ENCODE measurements around the gene PIGU.

PIGU gene

DNA sequence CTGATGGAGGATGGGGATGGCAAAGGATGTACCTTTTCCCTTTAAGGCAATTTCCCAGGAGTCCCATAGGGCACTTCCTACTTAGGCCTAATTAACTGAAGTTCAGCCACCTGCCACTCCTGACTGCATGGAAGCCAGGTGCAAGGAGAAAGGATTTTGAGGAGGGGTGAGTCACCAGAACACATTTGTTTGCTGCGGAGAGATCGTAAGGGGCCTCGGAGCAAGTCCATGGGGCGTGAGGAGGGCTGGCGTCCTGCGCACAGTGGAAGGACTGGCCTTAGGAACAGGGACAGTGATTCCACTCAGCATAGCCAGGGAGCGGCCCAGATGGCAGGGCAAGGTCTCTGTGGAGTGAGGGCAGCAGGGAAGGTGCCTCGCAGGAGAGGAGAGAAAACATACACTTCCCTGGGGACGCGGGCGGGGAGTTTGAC lies 130.1 kb downstream of the PIGU start:
- Mint-ChIP-seq H3K9me3 (no peaks in the 10 kb centered on the region), H3K4me3 (no peak overlapping the region), H3K27me3 (peaks cover 7% of the 10 kb centered on the region), H3K36me3 (ENCODE audit: low read depth) (peaks cover 11% of the 10 kb centered on the region), H3K27ac (no peak overlapping the region), H3K4me1 (ENCODE audit: low read depth) (peaks cover 13% of the 10 kb centered on the region)
- intact Hi-C loops (cut with micrococcal nuclease): no loop called here

DNA sequence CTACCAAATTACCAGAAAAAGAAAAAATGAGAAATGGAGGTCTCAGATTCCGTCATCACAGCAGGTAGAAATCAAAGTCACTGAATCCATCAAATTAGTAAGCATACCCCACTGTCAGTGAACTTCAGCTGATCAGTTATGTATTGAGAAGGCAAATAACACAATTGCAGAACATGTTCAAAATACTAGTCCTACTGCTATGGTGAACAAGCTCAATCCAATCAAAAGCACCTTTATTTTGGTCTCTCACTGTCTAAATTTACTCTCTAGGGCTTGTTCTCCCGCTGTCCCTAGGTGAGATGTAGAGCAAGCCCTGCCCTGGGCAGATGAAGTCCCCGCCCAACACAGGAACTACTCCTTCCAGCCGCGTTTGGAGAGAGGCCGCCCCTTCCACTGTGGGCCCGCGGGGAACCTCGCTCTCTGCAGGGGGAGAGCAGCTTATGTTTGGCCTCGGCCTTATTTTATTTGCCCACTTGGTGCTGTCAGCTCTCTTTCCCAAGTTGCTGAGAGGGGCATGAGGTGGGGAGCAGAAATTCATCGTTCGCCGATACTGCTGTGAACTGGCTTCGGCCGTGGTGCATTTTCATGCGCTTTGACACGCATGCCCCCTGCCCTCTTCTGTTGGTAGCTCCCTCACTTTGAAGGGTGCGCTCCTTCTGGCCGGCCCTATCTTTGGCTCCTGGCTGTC lies 132.6 kb downstream of the PIGU start:
- peaks cover 35% of the 10 kb centered on the region for H3K36me3 Mint-ChIP-seq (ENCODE audit: low read depth)
- H3K4me1 Mint-ChIP-seq (ENCODE audit: low read depth): peaks cover 8% of the 10 kb centered on the region
- peak overlapping the region; percentile 17 for H3K4me3 Mint-ChIP-seq
- no peak overlapping the region for H3K27ac Mint-ChIP-seq
- intact Hi-C loops (cut with micrococcal nuclease): no loop called here
- no peaks in the 10 kb centered on the region for H3K9me3 Mint-ChIP-seq
- H3K27me3 Mint-ChIP-seq: peaks cover 7% of the 10 kb centered on the region

DNA sequence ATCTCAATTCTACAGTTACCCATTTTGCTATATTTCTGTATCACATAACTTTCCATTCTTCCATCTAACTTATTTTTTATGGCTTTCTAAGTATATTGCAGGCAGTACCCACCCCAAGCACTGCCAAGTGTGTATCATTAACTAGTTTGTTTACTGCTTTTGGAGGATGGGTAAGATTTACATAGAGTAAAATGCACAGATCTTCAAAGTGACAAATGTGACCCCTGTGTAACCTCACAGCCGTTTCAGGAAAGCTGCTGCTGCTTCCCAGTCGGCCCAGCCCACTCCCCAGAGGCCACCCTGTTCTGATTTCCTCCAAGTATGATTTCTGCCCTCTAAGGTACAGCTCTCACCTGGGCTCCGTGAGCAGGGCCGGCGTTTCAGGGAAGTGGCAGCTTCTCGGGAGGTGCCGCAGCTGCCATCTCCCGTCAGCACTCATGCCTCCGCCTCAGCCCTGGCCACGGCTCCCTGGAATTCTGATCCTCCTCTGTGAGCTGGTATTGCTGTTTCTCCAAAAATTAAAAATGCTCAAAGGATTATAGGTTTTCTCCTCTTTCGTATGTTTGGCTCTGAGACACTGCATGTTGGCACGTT lies 133.3 kb downstream of the PIGU start:
- H3K4me3 Mint-ChIP-seq: no peak overlapping the region
- H3K9me3 Mint-ChIP-seq: no peaks in the 10 kb centered on the region
- H3K4me1 Mint-ChIP-seq (ENCODE audit: low read depth): peaks cover 7% of the 10 kb centered on the region
- H3K27me3 Mint-ChIP-seq: peaks cover 7% of the 10 kb centered on the region
- intact Hi-C loops (cut with micrococcal nuclease): no loop called here
- H3K27ac Mint-ChIP-seq: no peak overlapping the region
- H3K36me3 Mint-ChIP-seq (ENCODE audit: low read depth): peaks cover 42% of the 10 kb centered on the region

DNA sequence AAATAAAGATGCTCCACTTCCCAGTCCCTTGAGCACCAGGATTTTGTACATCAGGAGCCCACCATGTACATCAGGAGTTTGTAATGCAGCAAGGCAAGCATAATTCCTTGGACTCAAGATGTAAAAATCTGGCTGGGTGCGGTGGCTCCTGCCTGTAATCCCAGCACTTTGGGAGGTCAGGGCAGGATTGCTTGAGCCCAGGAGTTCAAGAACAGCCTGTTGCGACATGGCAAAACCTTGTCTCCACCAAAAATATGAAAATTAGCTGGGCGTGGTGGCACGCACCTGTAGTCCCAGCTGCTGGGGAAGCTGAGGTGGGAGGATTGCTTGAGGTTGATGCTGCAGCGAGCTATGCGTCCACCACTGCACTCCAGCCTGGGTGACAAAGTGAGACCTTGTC lies 134.5 kb downstream of the PIGU start:
- Mint-ChIP-seq H3K9me3 (no peaks in the 10 kb centered on the region), H3K27ac (no peak overlapping the region), H3K27me3 (peaks cover 7% of the 10 kb centered on the region), H3K4me1 (ENCODE audit: low read depth) (peaks cover 7% of the 10 kb centered on the region), H3K4me3 (no peak overlapping the region), H3K36me3 (ENCODE audit: low read depth) (peaks cover 49% of the 10 kb centered on the region)
- intact Hi-C loops (cut with micrococcal nuclease): no loop called here

DNA sequence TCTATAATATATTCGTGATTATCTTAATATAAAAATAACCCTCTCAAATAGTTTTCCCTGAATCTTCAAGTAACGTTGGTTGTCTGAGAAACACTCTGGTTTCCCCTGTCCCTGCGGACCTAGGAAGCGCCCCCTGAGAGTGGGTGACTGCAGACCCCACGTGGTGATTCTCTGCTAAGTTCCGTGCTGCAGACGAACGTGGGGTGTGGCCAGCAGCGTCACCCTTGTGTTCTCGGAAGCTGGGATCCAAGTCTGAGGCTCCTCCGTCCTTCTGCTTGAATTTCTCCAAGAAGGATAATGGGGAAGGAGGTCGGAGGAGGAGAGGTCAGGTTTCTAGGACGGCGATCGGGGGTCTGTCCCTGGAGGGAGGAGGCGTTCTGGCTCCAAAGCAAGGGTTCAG lies 135.0 kb downstream of the PIGU start:
- H3K27me3 Mint-ChIP-seq: peaks cover 7% of the 10 kb centered on the region
- H3K27ac Mint-ChIP-seq: no peak overlapping the region
- H3K36me3 Mint-ChIP-seq (ENCODE audit: low read depth): peaks cover 55% of the 10 kb centered on the region
- no peak overlapping the region for H3K4me3 Mint-ChIP-seq
- peaks cover 7% of the 10 kb centered on the region for H3K4me1 Mint-ChIP-seq (ENCODE audit: low read depth)
- intact Hi-C loops (cut with micrococcal nuclease): no loop called here
- H3K9me3 Mint-ChIP-seq: no peaks in the 10 kb centered on the region

DNA sequence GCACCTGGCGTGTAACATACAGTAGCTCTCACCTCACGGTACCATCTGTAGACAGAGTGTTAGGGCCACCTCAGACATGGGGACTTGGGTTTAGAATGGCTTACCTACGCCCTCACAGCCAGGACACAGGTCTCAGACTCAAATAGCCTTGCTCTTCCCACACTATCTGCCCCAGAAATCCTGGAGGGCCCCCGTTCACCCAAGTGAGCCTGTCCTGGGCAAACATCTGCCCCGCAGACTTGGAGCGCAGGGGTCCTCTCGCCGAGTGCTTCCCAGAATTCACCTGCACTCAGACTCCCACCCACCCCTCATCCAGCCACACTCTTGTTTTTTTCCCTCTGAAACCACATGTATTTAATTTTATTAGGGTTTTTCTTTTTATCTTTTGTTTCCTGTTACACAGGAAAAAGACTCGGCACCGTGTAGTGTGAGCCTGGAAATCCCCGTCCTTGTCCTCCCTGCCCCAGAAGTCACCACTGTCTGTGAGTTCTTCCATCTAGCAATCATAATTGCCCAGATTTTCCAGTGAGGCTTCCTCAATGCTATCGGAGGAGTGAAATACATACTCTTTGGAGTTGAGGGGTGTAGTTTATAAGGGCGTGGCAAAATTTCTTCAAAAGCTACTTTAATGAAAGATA lies 135.5 kb downstream of the PIGU start:
- H3K27ac Mint-ChIP-seq: no peak overlapping the region
- peaks cover 7% of the 10 kb centered on the region for H3K4me1 Mint-ChIP-seq (ENCODE audit: low read depth)
- intact Hi-C loops (cut with micrococcal nuclease): no loop called here
- peaks cover 7% of the 10 kb centered on the region for H3K27me3 Mint-ChIP-seq
- H3K4me3 Mint-ChIP-seq: no peak overlapping the region
- peaks cover 60% of the 10 kb centered on the region for H3K36me3 Mint-ChIP-seq (ENCODE audit: low read depth)
- H3K9me3 Mint-ChIP-seq: no peaks in the 10 kb centered on the region

DNA sequence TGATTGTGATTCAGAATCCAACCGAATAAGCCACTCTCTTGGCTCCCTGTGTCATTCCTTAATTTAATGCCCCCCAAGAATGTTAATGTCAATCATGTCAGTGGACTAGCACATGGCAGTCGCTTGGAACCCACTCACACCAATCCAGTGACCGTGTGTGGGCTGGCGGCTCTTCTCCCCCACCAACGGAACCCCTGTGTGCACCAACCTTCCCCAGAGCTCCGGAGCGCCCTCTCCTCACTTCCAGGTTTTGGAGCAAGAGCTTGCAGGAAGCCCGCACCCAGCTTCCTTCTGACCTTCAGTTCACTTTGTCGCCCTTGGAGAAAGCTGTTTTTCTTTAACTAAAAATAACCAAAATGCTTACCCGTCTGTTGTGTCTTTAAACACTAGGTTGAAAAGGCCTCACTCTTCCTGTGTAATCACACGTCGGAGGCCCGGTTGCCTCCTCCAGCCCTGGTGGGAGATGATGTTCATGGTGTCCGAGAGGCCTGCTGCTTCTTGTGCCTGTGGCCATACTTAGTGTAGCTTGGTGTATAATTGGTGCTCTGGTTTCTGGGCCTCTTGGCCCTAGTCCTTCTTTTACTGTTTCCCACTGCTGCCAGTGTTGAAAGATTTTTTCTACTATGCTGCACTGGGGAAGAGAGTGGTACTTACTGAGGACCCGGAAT lies 136.2 kb downstream of the PIGU start:
- no peak overlapping the region for H3K27ac Mint-ChIP-seq
- peaks cover 6% of the 10 kb centered on the region for H3K27me3 Mint-ChIP-seq
- H3K9me3 Mint-ChIP-seq: no peaks in the 10 kb centered on the region
- peaks cover 66% of the 10 kb centered on the region for H3K36me3 Mint-ChIP-seq (ENCODE audit: low read depth)
- peaks cover 7% of the 10 kb centered on the region for H3K4me1 Mint-ChIP-seq (ENCODE audit: low read depth)
- no peak overlapping the region for H3K4me3 Mint-ChIP-seq
- intact Hi-C loops (cut with micrococcal nuclease): no loop called here

DNA sequence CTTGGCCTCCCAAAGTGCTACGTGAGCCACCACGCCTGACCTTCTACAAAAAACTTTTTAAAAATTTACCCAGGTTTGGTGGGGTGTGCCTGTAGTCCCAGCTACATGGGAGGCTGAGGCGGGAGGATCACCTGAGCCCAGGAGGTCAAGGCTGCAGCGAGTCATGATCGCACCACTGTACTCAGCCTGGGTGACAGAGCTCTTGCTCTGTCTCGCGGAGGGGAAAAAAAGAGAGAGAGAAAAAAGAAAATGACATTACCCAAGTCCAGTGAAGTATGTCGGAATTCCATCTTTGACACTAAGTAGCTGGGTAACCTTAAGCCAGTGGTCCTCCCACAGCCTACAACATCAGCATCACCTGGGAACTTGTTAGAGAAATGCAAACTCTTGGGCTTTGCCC lies 137.1 kb downstream of the PIGU start:
- Mint-ChIP-seq H3K9me3 (no peaks in the 10 kb centered on the region), H3K27me3 (peaks cover 2% of the 10 kb centered on the region), H3K27ac (no peak overlapping the region), H3K4me3 (no peak overlapping the region), H3K36me3 (ENCODE audit: low read depth) (peaks cover 76% of the 10 kb centered on the region), H3K4me1 (ENCODE audit: low read depth) (peaks cover 7% of the 10 kb centered on the region)
- intact Hi-C loops (cut with micrococcal nuclease): loop anchor here (5.0 kb wide), 1 partner anchor 228 kb away; no protein-coding TSS in a partner anchor

DNA sequence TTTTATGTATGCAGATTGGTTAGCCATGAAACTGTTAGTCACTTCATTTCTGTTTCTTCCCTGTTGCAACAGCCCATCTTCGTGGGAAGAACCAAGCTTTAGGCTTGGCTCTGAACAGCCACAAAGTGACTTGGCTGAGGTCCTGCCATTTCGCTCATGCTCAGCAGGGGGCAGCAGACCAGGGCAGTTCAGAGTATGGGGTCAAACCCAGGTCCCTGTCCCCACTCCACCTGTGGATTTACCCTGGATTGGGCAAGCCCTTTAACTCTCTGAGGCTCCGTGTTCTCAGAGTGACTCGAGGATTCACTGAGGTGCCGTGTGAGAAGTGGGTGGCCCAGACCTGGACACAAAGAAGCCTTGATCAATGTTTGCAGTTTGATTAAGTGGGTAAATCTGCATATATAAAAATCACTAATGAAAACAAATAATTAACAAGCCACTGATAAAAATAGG lies 138.2 kb downstream of the PIGU start:
- no peak overlapping the region for H3K4me3 Mint-ChIP-seq
- H3K27me3 Mint-ChIP-seq: no peaks in the 10 kb centered on the region
- no peak overlapping the region for H3K27ac Mint-ChIP-seq
- no peaks in the 10 kb centered on the region for H3K4me1 Mint-ChIP-seq (ENCODE audit: low read depth)
- H3K36me3 Mint-ChIP-seq (ENCODE audit: low read depth): peaks cover 87% of the 10 kb centered on the region
- intact Hi-C loops (cut with micrococcal nuclease): loop anchor here (5.0 kb wide), 1 partner anchor 229 kb away; no protein-coding TSS in a partner anchor
- H3K9me3 Mint-ChIP-seq: no peaks in the 10 kb centered on the region

DNA sequence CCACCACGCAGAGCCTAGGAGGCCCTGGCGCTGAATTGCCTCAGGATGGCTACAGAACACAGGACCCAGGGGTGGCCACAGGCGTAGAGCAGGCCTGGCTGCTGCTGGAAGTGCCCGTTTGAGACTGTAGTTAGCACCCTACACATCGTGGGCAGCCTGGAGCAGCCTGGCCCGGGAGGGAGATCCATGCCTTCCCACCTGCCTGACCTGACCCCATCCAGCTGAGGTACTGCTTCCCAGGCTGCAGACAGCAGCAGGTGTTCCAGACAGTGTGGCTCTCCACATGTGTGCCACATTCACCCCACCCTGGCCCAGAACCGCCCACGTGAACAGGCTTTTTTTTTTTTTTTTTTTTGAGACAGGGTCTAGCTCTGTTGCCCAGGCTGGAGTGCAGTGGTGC lies 139.2 kb downstream of the PIGU start:
- H3K27ac Mint-ChIP-seq: no peak overlapping the region
- peaks cover 95% of the 10 kb centered on the region for H3K36me3 Mint-ChIP-seq (ENCODE audit: low read depth)
- H3K9me3 Mint-ChIP-seq: no peaks in the 10 kb centered on the region
- H3K4me1 Mint-ChIP-seq (ENCODE audit: low read depth): no peaks in the 10 kb centered on the region
- H3K27me3 Mint-ChIP-seq: no peaks in the 10 kb centered on the region
- H3K4me3 Mint-ChIP-seq: no peak overlapping the region
- intact Hi-C loops (cut with micrococcal nuclease): loop anchor here (2.0 to 5.0 kb wide), 2 partner anchors 171 to 230 kb away; no protein-coding TSS in a partner anchor

DNA sequence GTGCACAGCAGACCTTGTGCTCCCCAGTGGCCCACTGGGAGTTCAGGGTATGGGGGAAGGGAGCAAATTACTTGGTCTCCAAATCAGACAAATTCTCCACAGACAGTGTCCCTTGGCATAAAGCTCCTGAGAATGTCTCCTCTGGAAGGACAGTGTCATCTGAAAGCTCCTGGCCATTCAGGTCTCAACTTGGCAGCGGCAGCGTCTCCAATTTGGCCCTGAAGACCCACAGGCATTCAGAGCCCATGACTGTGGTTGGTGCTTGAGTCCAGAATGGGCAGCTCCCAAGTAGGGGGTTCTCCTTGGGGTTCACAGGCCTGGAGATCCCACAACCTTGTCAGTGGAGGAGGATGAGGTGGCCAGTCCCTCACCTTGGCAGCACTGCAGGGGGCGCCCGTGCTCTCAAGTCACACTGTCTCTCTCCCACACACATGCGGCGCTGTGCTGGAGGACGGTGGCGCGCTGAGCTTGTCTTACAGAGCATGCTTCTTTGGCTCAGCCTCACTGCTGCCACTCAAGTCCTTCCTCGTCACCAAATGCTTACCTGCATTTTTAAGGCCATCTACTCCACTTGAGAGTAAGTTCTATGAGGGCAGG lies 140.0 kb downstream of the PIGU start:
- Mint-ChIP-seq H3K27me3 (no peaks in the 10 kb centered on the region), H3K4me1 (ENCODE audit: low read depth) (no peaks in the 10 kb centered on the region), H3K9me3 (no peaks in the 10 kb centered on the region), H3K27ac (no peak overlapping the region), H3K4me3 (no peak overlapping the region), H3K36me3 (ENCODE audit: low read depth) (peaks cover 93% of the 10 kb centered on the region)
- intact Hi-C loops (cut with micrococcal nuclease): loop anchor here (2.0 to 5.0 kb wide), 2 partner anchors 172 to 230 kb away; no protein-coding TSS in a partner anchor

DNA sequence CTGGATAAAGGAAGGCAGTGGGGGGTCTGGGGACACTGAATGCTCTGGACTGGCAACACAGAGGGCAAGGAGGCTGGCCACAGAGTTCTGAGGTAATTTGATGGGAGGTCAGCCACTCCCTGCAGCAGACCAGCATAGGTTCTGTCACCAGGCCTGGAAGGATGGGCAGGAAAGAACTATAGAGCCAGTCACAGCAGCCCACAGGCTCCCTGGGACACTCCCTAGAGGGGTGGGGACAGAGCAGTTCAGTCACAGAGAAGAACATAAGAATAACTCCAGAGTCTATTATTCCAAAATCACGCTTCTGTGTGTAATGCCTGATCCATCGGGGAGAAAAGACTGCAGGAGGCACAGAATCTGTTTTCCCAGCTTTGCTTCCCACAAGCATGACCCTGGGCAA lies 141.0 kb downstream of the PIGU start:
- H3K27me3 Mint-ChIP-seq: no peaks in the 10 kb centered on the region
- no peaks in the 10 kb centered on the region for H3K4me1 Mint-ChIP-seq (ENCODE audit: low read depth)
- H3K27ac Mint-ChIP-seq: no peak overlapping the region
- intact Hi-C loops (cut with micrococcal nuclease): loop anchor here (2.0 to 5.0 kb wide), 2 partner anchors 173 to 231 kb away; no protein-coding TSS in a partner anchor
- peaks cover 93% of the 10 kb centered on the region for H3K36me3 Mint-ChIP-seq (ENCODE audit: low read depth)
- H3K9me3 Mint-ChIP-seq: no peaks in the 10 kb centered on the region
- no peak overlapping the region for H3K4me3 Mint-ChIP-seq

DNA sequence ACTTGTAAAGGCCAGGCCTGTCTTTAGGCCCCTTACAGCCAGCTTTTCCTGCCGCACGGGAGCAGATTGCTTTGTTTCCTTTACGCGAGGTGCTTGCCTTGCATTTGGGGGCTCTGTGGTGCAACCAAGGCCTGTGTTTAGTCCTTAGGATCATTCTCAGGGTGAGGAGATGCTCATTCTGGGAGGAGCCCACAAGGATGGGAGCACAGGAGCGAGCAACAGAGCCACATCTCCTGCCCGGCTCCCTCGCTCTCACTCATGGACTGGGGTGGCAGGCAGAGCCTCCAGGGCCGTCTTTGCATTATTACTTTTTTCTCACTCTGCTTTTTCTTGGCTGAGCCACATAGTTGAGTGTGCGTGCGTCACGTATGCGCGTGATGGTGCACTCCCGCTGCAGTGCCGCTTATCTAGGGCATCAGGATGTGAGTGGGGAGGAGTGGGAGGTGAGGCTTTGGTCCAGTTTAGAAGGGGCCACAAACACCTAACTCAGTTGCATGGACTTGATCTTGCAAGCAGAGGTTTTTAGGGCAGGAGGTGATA lies 141.5 kb downstream of the PIGU start:
- H3K27ac Mint-ChIP-seq: no peak overlapping the region
- intact Hi-C loops (cut with micrococcal nuclease): loop anchor here (5.0 kb wide), 1 partner anchor 232 kb away; no protein-coding TSS in a partner anchor
- H3K36me3 Mint-ChIP-seq (ENCODE audit: low read depth): peaks cover 93% of the 10 kb centered on the region
- H3K4me3 Mint-ChIP-seq: no peak overlapping the region
- H3K27me3 Mint-ChIP-seq: no peaks in the 10 kb centered on the region
- no peaks in the 10 kb centered on the region for H3K9me3 Mint-ChIP-seq
- H3K4me1 Mint-ChIP-seq (ENCODE audit: low read depth): no peaks in the 10 kb centered on the region
